Stimulated activated memory B cell treated with anti-CD40 and anti-IgM and Interleukin-4, amounts not matched to agents 10 μg/mL and 1 μg/mL and 100 μg/mL, for 72 hours (primary cell): ENCODE results near the gene BANK1.

Experiments used
- ATAC-seq: fragments of 150-1000 bp; cut with Tn5 transposase; 2 replicates; pipeline ENCODE4 v1.10.0; 2021
- H3K27ac Mint-ChIP-seq: one replicate; pipeline ENCODE4 v1.8.0; 2022; ENCODE audit warnings: mild to moderate bottlenecking, mixed read lengths
- H3K27me3 Mint-ChIP-seq: one replicate; pipeline ENCODE4 v1.8.0; 2022; ENCODE audit warnings: mixed read lengths
- H3K36me3 Mint-ChIP-seq: one replicate; pipeline ENCODE4 v1.8.0; 2022; ENCODE audit warnings: mixed read lengths
- H3K4me1 Mint-ChIP-seq: one replicate; pipeline ENCODE4 v1.8.0; 2022; ENCODE audit warnings: mixed read lengths
- H3K4me3 Mint-ChIP-seq: one replicate; pipeline ENCODE4 v1.8.0; 2022; ENCODE audit warnings: mild to moderate bottlenecking, moderate library complexity, mixed read lengths
- H3K9me3 Mint-ChIP-seq: one replicate; pipeline ENCODE4 v1.8.0; 2022; ENCODE audit warnings: mixed read lengths

BANK1 gene

GRCh38 chr4:101850698-101851097, 60.2 kb downstream of the BANK1 start:
- H3K4me3 Mint-ChIP-seq: no peak overlapping the region
- peaks cover 73% of the 10 kb centered on the region for H3K4me1 Mint-ChIP-seq
- H3K9me3 Mint-ChIP-seq: peaks cover 10% of the 10 kb centered on the region
- H3K36me3 Mint-ChIP-seq: peaks cover 43% of the 10 kb centered on the region
- no peaks in the 10 kb centered on the region for H3K27me3 Mint-ChIP-seq
- peak; percentile 69 for ATAC-seq
- H3K27ac Mint-ChIP-seq: peak overlapping the region; percentile 79

GRCh38 chr4:101851672-101852071, 61.1 kb downstream of the BANK1 start:
- Mint-ChIP-seq H3K36me3 (peaks cover 43% of the 10 kb centered on the region), H3K9me3 (peaks cover 10% of the 10 kb centered on the region), H3K27ac (peak overlapping the region; percentile 79), H3K27me3 (no peaks in the 10 kb centered on the region), H3K4me3 (peak overlapping the region; percentile 62), H3K4me1 (peaks cover 77% of the 10 kb centered on the region)
- no peak for ATAC-seq

GRCh38 chr4:101853028-101853427, 62.5 kb downstream of the BANK1 start:
- no peaks in the 10 kb centered on the region for H3K9me3 Mint-ChIP-seq
- ATAC-seq: peak; percentile 78
- H3K4me3 Mint-ChIP-seq: peak overlapping the region; percentile 53
- peak overlapping the region; percentile 89 for H3K27ac Mint-ChIP-seq
- H3K36me3 Mint-ChIP-seq: peaks cover 42% of the 10 kb centered on the region
- H3K27me3 Mint-ChIP-seq: no peaks in the 10 kb centered on the region
- H3K4me1 Mint-ChIP-seq: peaks cover 80% of the 10 kb centered on the region

- Mint-ChIP-seq H3K36me3 (peaks cover 42% of the 10 kb centered on the region), H3K9me3 (no peaks in the 10 kb centered on the region), H3K27me3 (no peaks in the 10 kb centered on the region), H3K27ac (peak overlapping the region; percentile 89), H3K4me3 (peak overlapping the region; percentile 53), H3K4me1 (peaks cover 81% of the 10 kb centered on the region)
- peak; percentile 51 for ATAC-seq
Measured at GRCh38 chr4:101853691-101854090, 63.2 kb downstream of the BANK1 start.

GRCh38 chr4:101855239-101855638, 64.7 kb downstream of the BANK1 start:
- peaks cover 43% of the 10 kb centered on the region for H3K36me3 Mint-ChIP-seq
- peaks cover 3% of the 10 kb centered on the region for H3K9me3 Mint-ChIP-seq
- H3K27me3 Mint-ChIP-seq: no peaks in the 10 kb centered on the region
- H3K4me1 Mint-ChIP-seq: peaks cover 81% of the 10 kb centered on the region
- peak overlapping the region; percentile 87 for H3K27ac Mint-ChIP-seq
- no peak for ATAC-seq
- H3K4me3 Mint-ChIP-seq: no peak overlapping the region

GRCh38 chr4:101856149-101856548, 65.6 kb downstream of the BANK1 start:
- Mint-ChIP-seq H3K36me3 (peaks cover 50% of the 10 kb centered on the region), H3K9me3 (peaks cover 6% of the 10 kb centered on the region), H3K27ac (peak overlapping the region; percentile 87), H3K4me3 (peak overlapping the region; percentile 25), H3K27me3 (no peaks in the 10 kb centered on the region), H3K4me1 (peaks cover 79% of the 10 kb centered on the region)
- peak; percentile 54 for ATAC-seq

- H3K4me3 Mint-ChIP-seq: peak overlapping the region; percentile 9
- H3K9me3 Mint-ChIP-seq: peaks cover 6% of the 10 kb centered on the region
- H3K27ac Mint-ChIP-seq: peak overlapping the region; percentile 87
- ATAC-seq: no peak
- H3K27me3 Mint-ChIP-seq: no peaks in the 10 kb centered on the region
- H3K4me1 Mint-ChIP-seq: peaks cover 80% of the 10 kb centered on the region
- peaks cover 60% of the 10 kb centered on the region for H3K36me3 Mint-ChIP-seq
Measured at GRCh38 chr4:101857176-101857575, 66.6 kb downstream of the BANK1 start.

GRCh38 chr4:101858641-101859040, 68.1 kb downstream of the BANK1 start:
- no peak overlapping the region for H3K4me3 Mint-ChIP-seq
- peak overlapping the region; percentile 87 for H3K27ac Mint-ChIP-seq
- H3K36me3 Mint-ChIP-seq: peaks cover 68% of the 10 kb centered on the region
- no peak for ATAC-seq
- no peaks in the 10 kb centered on the region for H3K27me3 Mint-ChIP-seq
- peaks cover 6% of the 10 kb centered on the region for H3K9me3 Mint-ChIP-seq
- H3K4me1 Mint-ChIP-seq: peaks cover 77% of the 10 kb centered on the region

- Mint-ChIP-seq H3K9me3 (peaks cover 6% of the 10 kb centered on the region), H3K4me1 (peaks cover 69% of the 10 kb centered on the region), H3K27ac (peak overlapping the region; percentile 87), H3K27me3 (no peaks in the 10 kb centered on the region), H3K4me3 (no peak overlapping the region), H3K36me3 (peaks cover 78% of the 10 kb centered on the region)
- ATAC-seq: peak; percentile 74
Measured at GRCh38 chr4:101862595-101862994, 72.1 kb downstream of the BANK1 start.

- Mint-ChIP-seq H3K27ac (peak overlapping the region; percentile 76), H3K4me1 (peaks cover 57% of the 10 kb centered on the region), H3K9me3 (peaks cover 6% of the 10 kb centered on the region), H3K27me3 (no peaks in the 10 kb centered on the region), H3K4me3 (no peak overlapping the region), H3K36me3 (peaks cover 66% of the 10 kb centered on the region)
- ATAC-seq: no peak
Measured at GRCh38 chr4:101864660-101865059, 74.1 kb downstream of the BANK1 start.

- Mint-ChIP-seq H3K4me3 (no peak overlapping the region), H3K27ac (peak overlapping the region; percentile 76), H3K27me3 (no peaks in the 10 kb centered on the region), H3K36me3 (peaks cover 63% of the 10 kb centered on the region), H3K9me3 (peaks cover 3% of the 10 kb centered on the region), H3K4me1 (peaks cover 55% of the 10 kb centered on the region)
- ATAC-seq: no peak
Measured at GRCh38 chr4:101865501-101866062, 75.1 kb downstream of the BANK1 start.

- H3K36me3 Mint-ChIP-seq: peaks cover 60% of the 10 kb centered on the region
- H3K4me1 Mint-ChIP-seq: peaks cover 52% of the 10 kb centered on the region
- no peaks in the 10 kb centered on the region for H3K9me3 Mint-ChIP-seq
- no peaks in the 10 kb centered on the region for H3K27me3 Mint-ChIP-seq
- peak overlapping the region; percentile 71 for H3K4me3 Mint-ChIP-seq
- no peak for ATAC-seq
- H3K27ac Mint-ChIP-seq: peak overlapping the region; percentile 94
Measured at GRCh38 chr4:101870874-101871273, 80.3 kb downstream of the BANK1 start.

GRCh38 chr4:101871962-101872676, 81.6 kb downstream of the BANK1 start:
- peaks cover 6% of the 10 kb centered on the region for H3K9me3 Mint-ChIP-seq
- H3K4me1 Mint-ChIP-seq: peaks cover 64% of the 10 kb centered on the region
- H3K4me3 Mint-ChIP-seq: peak overlapping the region; percentile 51
- ATAC-seq: peak; percentile 48
- peaks cover 67% of the 10 kb centered on the region for H3K36me3 Mint-ChIP-seq
- no peaks in the 10 kb centered on the region for H3K27me3 Mint-ChIP-seq
- H3K27ac Mint-ChIP-seq: peak overlapping the region; percentile 94

- H3K36me3 Mint-ChIP-seq: peaks cover 84% of the 10 kb centered on the region
Measured at GRCh38 chr4:101885574-101885973, 95.0 kb downstream of the BANK1 start.

GRCh38 chr4:101886826-101887225, 96.3 kb downstream of the BANK1 start:
- Mint-ChIP-seq H3K4me1 (peaks cover 24% of the 10 kb centered on the region), H3K27me3 (no peaks in the 10 kb centered on the region), H3K36me3 (peaks cover 84% of the 10 kb centered on the region), H3K9me3 (peaks cover 17% of the 10 kb centered on the region), H3K27ac (no peak overlapping the region), H3K4me3 (no peak overlapping the region)
- ATAC-seq: no peak

More at GRCh38 chr4:101885574-101885973, 95.0 kb downstream of the BANK1 start:
- H3K27me3 Mint-ChIP-seq: no peaks in the 10 kb centered on the region
- no peak for ATAC-seq
- peaks cover 30% of the 10 kb centered on the region for H3K4me1 Mint-ChIP-seq
- H3K27ac Mint-ChIP-seq: peak overlapping the region; percentile 44
- H3K4me3 Mint-ChIP-seq: no peak overlapping the region
- peaks cover 21% of the 10 kb centered on the region for H3K9me3 Mint-ChIP-seq

GRCh38 chr4:101888472-101888871, 97.9 kb downstream of the BANK1 start:
- H3K9me3 Mint-ChIP-seq: peaks cover 17% of the 10 kb centered on the region
- no peak overlapping the region for H3K4me3 Mint-ChIP-seq
- no peaks in the 10 kb centered on the region for H3K27me3 Mint-ChIP-seq
- H3K4me1 Mint-ChIP-seq: peaks cover 24% of the 10 kb centered on the region
- no peak overlapping the region for H3K27ac Mint-ChIP-seq
- no peak for ATAC-seq
- peaks cover 72% of the 10 kb centered on the region for H3K36me3 Mint-ChIP-seq
